K562 (cell line): ENCODE measurements around the gene TIMM50. TPM values are rescaled to one million over a fixed set of nuclear protein-coding genes. Genes with fewer than 3 reads are reported as not detected.
A peak's percentile ranks its signal among the peaks of the same experiment; 100 is the strongest.

Experiments
- ATAC-seq: fragments of 200-7000 bp; cut with Tn5 transposase; 3 replicates; pipeline ENCODE4 v1.9.1; 2020; ENCODE audit warnings: moderate library complexity
- BruUV-seq: library from RNA; stranded (reverse); fragments of 400-500 nt; replicated peaks from 2 replicates; lab custom pipeline; 2021; lab: Mats Ljungman, UMichigan
- CTCF ChIA-PET: fragments of 300-600 bp; formaldehyde crosslinking; extraction: SDS; loops from one replicate; lab custom pipeline; 2021; ENCODE audit warnings: low intra/inter-chr PET ratio; lab: Yijun Ruan, JAX
- POLR2A ChIA-PET: fragments of 300-600, 350-650 bp; sonication (Branson Sonifier 250); formaldehyde crosslinking; extraction: SDS; loops from one replicate; lab custom pipeline; 2021; ENCODE audit warnings: antibody characterized with exemption, inconsistent platforms; lab: Yijun Ruan, JAX
- DNase-seq, 4 experiments: peaks; one replicate each; pipeline versions ENCODE4 v3.0.0 to v3.0.0-alpha.2; 2011 to 2018; ENCODE audit warnings: low spot score in 3 of 4, mixed read lengths in 3 of 4; ENCODE audit errors: extremely low read depth in 1 of 4
- FAIRE-seq: peaks from 2 replicates; lab custom pipeline; 2011; peaks lifted over from hg19 to GRCh38; lab: Jason Lieb, UNC
- H2AFZ ChIP-seq: 2 replicates; pipeline ENCODE4 v1.6.0; 2011; ENCODE audit warnings: low read depth, low read length, control low read depth, inconsistent platforms
- H3K27ac ChIP-seq: fragments of 200-600 bp; 3 replicates; pipeline ENCODE4 v1.8.0; 2011; ENCODE audit warnings: low read depth, mild to moderate bottlenecking, control low read depth, inconsistent platforms, low read length, moderate library complexity, mixed read lengths; ENCODE audit errors: extremely low read depth
- H3K27me3 ChIP-seq, 2 experiments: fragments of 300-600 bp in 1 of 2; 2 replicates in 1 of 2; 3 replicates in 1 of 2; pipeline versions ENCODE4 v1.6.0 to v1.8.0; 2011; ENCODE audit warnings: inconsistent platforms in 2 of 2, low read length in 2 of 2, mild to moderate bottlenecking in 1 of 2, mixed read lengths in 1 of 2, moderate library complexity in 1 of 2; ENCODE audit not compliant: control insufficient read depth in 2 of 2, insufficient read depth in 2 of 2
- H3K36me3 ChIP-seq: fragments of 300-600 bp; 3 replicates; pipeline ENCODE4 v1.8.0; 2011; ENCODE audit warnings: mild to moderate bottlenecking, low read length, inconsistent platforms; ENCODE audit not compliant: control insufficient read depth, insufficient read depth
- H3K4me1 ChIP-seq, 2 experiments: fragments of 200-600 bp in 1 of 2; replicated peaks in 1 of 2; 2 replicates in 1 of 2; 3 replicates in 1 of 2; pipeline versions ENCODE4 v1.5.1 to v1.8.0; 2011; ENCODE audit warnings: inconsistent platforms in 2 of 2, low read length in 2 of 2, mild to moderate bottlenecking in 1 of 2, mixed read lengths in 1 of 2, moderate library complexity in 1 of 2; ENCODE audit not compliant: control insufficient read depth in 2 of 2, insufficient read depth in 2 of 2
- H3K4me2 ChIP-seq: 2 replicates; pipeline ENCODE4 v1.6.1; 2011; ENCODE audit warnings: low read length, control low read depth, inconsistent platforms, mixed read lengths; ENCODE audit not compliant: insufficient read depth
- H3K4me3 ChIP-seq: fragments of 200-600 bp; sonication (generic), shearing (Covaris generic); 2 replicates; pipeline ENCODE4 v1.5.1; 2016; ENCODE audit warnings: control low read depth, inconsistent platforms
- H3K79me2 ChIP-seq: fragments of 200-600 bp; 3 replicates; pipeline ENCODE4 v1.8.0; 2011; ENCODE audit warnings: low read length, inconsistent platforms; ENCODE audit not compliant: control insufficient read depth, insufficient read depth
- H3K9ac ChIP-seq, 2 experiments: 2 replicates each; pipeline versions ENCODE4 v1.6.0 to v1.6.1; 2011; ENCODE audit warnings: low read depth in 2 of 2, low read length in 2 of 2, control low read depth in 1 of 2, inconsistent platforms in 1 of 2, mild to moderate bottlenecking in 1 of 2, mixed read lengths in 1 of 2; ENCODE audit not compliant: insufficient read depth in 1 of 2
- H3K9me1 ChIP-seq: one replicate; pipeline ENCODE4 v1.6.0; 2011; ENCODE audit warnings: inconsistent platforms, mild to moderate bottlenecking, low read length, moderate library complexity; ENCODE audit not compliant: control insufficient read depth, insufficient read depth
- H3K9me3 ChIP-seq: replicated peaks from 2 replicates; pipeline ENCODE4 v1.5.1; 2011; ENCODE audit warnings: low read depth, low read length, inconsistent platforms; ENCODE audit not compliant: control insufficient read depth, insufficient read depth
- H4K20me1 ChIP-seq: replicated peaks from 2 replicates; pipeline ENCODE4 v1.6.1; 2011; ENCODE audit warnings: low read length, inconsistent platforms, mixed read lengths; ENCODE audit not compliant: control insufficient read depth, insufficient read depth
- KAT8 ChIP-seq: fragments of 450-650 bp; IDR thresholded peaks from 2 replicates; pipeline ENCODE4 v1.6.1; 2016; ENCODE audit warnings: low read depth, mild to moderate bottlenecking
- PRDM10 ChIP-seq: fragments of 450-650 bp; IDR thresholded peaks from 2 replicates; pipeline ENCODE4 v1.6.1; 2018; ENCODE audit not compliant: partially characterized antibody
- WGBS: fragments of 100-300 bp; shearing (Covaris generic); methylation state at CpG from one replicate; pipeline ENCODE4 v1.1.6; 2016; ENCODE audit warnings: low coverage, mixed read lengths; ENCODE audit not compliant: insufficient coverage; ENCODE audit errors: missing lambda C conversion rate; 5-methylcytosine and 5-hydroxymethylcytosine counted together
- in situ Hi-C: fragments of 300-500 bp; cut with MboI; formaldehyde crosslinking; loops from 4 replicates; pipeline ENCODE4 v1.15.0; 2018; ENCODE audit warnings: inconsistent platforms, mixed read lengths
- intact Hi-C: fragments of 100-400 bp; cut with micrococcal nuclease; formaldehyde crosslinking; loops from 2 replicates; pipeline ENCODE4 v1.14.2; 2022
- polyA plus RNA-seq, 8 experiments: library from polyadenylated mRNA; depleted of rRNA in 4 of 8; stranded (reverse) in 5 of 8; unstranded in 3 of 8; fragments of >200 nt; fragmentation: Nextera tagmentation in 2 of 8; fragmentation: Illumina TruSeq in 1 of 8; extraction: Ambion mirVana in 2 of 8; extraction: Trizol in 1 of 8; gene quantifications; 2 replicates each; pipeline versions ENCODE4 v1.2.1 to v1.2.3, GENCODE V29; 2011 to 2014; ENCODE audit warnings: inconsistent platforms in 1 of 8, missing spikeins in 1 of 8
- total RNA-seq, 7 experiments: library from RNA; depleted of rRNA in 6 of 7; stranded (reverse); fragments of >200 nt in 6 of 7; fragmentation: Illumina TruSeq in 2 of 7; extraction: Trizol in 2 of 7; gene quantifications; 2 replicates each; pipeline versions ENCODE4 v1.2.1 to v1.2.3, GENCODE V29; 2011 to 2021; ENCODE audit warnings: low replicate concordance in 1 of 7

Gene TIMM50
- total and polyA plus RNA-seq, 9 of the 15 experiments (the other 6 are each of a cell fraction or from before 2014, with no cell fraction given), result 28.3 to 221 (median 170) TPM

DNA sequence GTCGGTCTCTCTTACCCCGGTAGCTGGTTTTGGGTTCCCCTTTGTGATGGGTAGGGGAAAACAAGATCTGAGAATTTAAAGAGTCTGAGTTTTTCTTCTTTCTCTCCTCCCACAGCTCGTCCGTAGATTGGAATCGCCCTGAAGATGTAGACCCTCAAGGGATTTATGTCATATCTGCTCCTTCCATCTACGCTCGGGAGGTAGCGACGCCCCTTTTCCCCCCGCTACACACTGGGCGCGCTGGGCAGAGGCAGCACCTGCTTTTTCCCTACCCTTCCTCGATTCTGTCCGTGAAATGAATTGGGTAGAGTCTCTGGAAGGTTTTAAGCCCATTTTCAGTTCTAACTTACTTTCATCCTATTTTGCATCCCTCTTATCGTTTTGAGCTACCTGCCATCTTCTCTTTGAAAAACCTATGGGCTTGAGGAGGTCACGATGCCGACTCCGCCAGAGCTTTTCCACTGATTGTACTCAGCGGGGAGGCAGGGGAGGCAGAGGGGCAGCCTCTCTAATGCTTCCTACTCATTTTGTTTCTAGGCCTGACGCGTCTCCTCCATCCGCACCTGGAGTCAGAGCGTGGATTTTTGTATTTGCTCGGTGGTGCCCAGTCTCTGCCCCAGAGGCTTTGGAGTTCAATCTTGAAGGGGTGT, 27.2 kb downstream of the TIMM50 start:
- no peaks in the 10 kb centered on the region for H3K79me2 ChIP-seq
- H3K9me3 ChIP-seq, result no peaks in the 10 kb centered on the region
- peak overlapping the region; percentile 91 for H2AFZ ChIP-seq
- intact Hi-C loops, result no loop called here
- TSS peak; percentile 79 for BruUV-seq
- no peaks in the 10 kb centered on the region for H3K9me1 ChIP-seq
- in situ Hi-C loops, result no loop called here
- no peak overlapping the region for H3K27ac ChIP-seq
- peak overlapping the region; percentile 52 for H3K4me3 ChIP-seq
- WGBS, result 33% methylated on average over 22 of the region's 24 CpGs
- ATAC-seq (no peak), FAIRE-seq (no peak), DNase-seq (no peak)
- ChIA-PET CTCF (interaction anchor here (0.7 kb wide), 1 partner anchor 976 kb away, joined by 4 read pairs; no protein-coding TSS in a partner anchor), POLR2A (interaction anchor here (0.7 to 1.9 kb wide), 3 partner anchors 9 to 72 kb away, joined by 4 to 5 read pairs (median 4); partner anchors contain the start of genes DLL3, EID2B and RPS16)
- H3K27me3 ChIP-seq, result no peaks in the 10 kb centered on the region
- no peak for TF ChIP-seq KAT8
- peak; percentile 85 for TF ChIP-seq PRDM10
- H3K4me2 ChIP-seq, result peak overlapping the region; percentile 85
- H3K36me3 ChIP-seq, result no peaks in the 10 kb centered on the region
- no peaks in the 10 kb centered on the region for H4K20me1 ChIP-seq
- H3K9ac ChIP-seq, result peak overlapping the region; percentile 24 to 93
- H3K4me1 ChIP-seq, result peaks cover 9 to 29% of the 10 kb centered on the region in 2 experiments
